HepG2 (cell line): ENCODE data around the gene COPZ1. TPM values are rescaled to one million over a fixed set of nuclear protein-coding genes. Genes with fewer than 3 reads are reported as not detected.

Experiments used
- AHR ChIP-seq: IDR thresholded peaks from 2 replicates; pipeline ENCODE4 v1.6.1; 2018; ENCODE audit warnings: missing genetic modification reagents, missing compliant biosample characterization
- HDAC2 ChIP-seq: sonication (generic); formaldehyde crosslinking; IDR thresholded peaks from 2 replicates; pipeline ENCODE4 v1.4.0; 2020; ENCODE audit warnings: missing genetic modification reagents
- KDM5A ChIP-seq: fragments of 200-600 bp; sonication (generic); IDR thresholded peaks from 2 replicates; pipeline ENCODE4 v1.7.0; 2018; ENCODE audit warnings: antibody characterized with exemption, mild to moderate bottlenecking, low read length, borderline replicate concordance
- MIER3 ChIP-seq: IDR thresholded peaks from 2 replicates; pipeline ENCODE4 v1.6.1; 2016; ENCODE audit warnings: missing compliant biosample characterization, borderline replicate concordance
- NCOA5 ChIP-seq: sonication (generic); formaldehyde crosslinking; IDR thresholded peaks from 2 replicates; pipeline ENCODE4 v1.4.0; 2020; ENCODE audit warnings: missing genetic modification reagents
- NFYC ChIP-seq: IDR thresholded peaks from 2 replicates; pipeline ENCODE4 v1.6.1; 2016; ENCODE audit warnings: missing genetic modification reagents, missing compliant biosample characterization
- NR2C2 ChIP-seq: sonication (generic); formaldehyde crosslinking; IDR thresholded peaks from 2 replicates; pipeline ENCODE4 v1.4.0; 2020; ENCODE audit warnings: missing genetic modification reagents, mild to moderate bottlenecking, moderate library complexity, borderline replicate concordance
- NR2F6 ChIP-seq, 2 experiments: IDR thresholded peaks; 2 replicates each; pipeline ENCODE4 v1.6.1; 2016; ENCODE audit warnings: antibody characterized with exemption in 1 of 2, mild to moderate bottlenecking in 1 of 2
- REXO4 ChIP-seq: sonication (generic); formaldehyde crosslinking; IDR thresholded peaks from 2 replicates; pipeline ENCODE4 v1.8.0; 2022; ENCODE audit warnings: missing genetic modification reagents, mild to moderate bottlenecking, borderline replicate concordance
- SIN3B ChIP-seq: fragments of 150-350 bp; IDR thresholded peaks from 2 replicates; pipeline ENCODE4 v1.6.1; 2014; ENCODE audit warnings: low read length
- SIX4 ChIP-seq: sonication (generic); formaldehyde crosslinking; IDR thresholded peaks from 2 replicates; pipeline ENCODE4 v1.4.0; 2020; ENCODE audit warnings: missing genetic modification reagents
- TBX3 ChIP-seq: fragments of 450-650 bp; IDR thresholded peaks from 2 replicates; pipeline ENCODE4 v1.6.1; 2017; ENCODE audit warnings: antibody characterized with exemption, mild to moderate bottlenecking, inconsistent platforms, borderline replicate concordance
- ZFP36L2 ChIP-seq: sonication (generic); formaldehyde crosslinking; IDR thresholded peaks from 2 replicates; pipeline ENCODE4 v1.4.0; 2020; ENCODE audit warnings: missing genetic modification reagents
- ZNF260 ChIP-seq: sonication (generic); formaldehyde crosslinking; IDR thresholded peaks from 2 replicates; pipeline ENCODE4 v1.4.0; 2020; ENCODE audit warnings: missing genetic modification reagents, low read depth, mild to moderate bottlenecking, borderline replicate concordance
- ZNF343 ChIP-seq: sonication (generic); formaldehyde crosslinking; IDR thresholded peaks from 2 replicates; pipeline ENCODE4 v1.4.0; 2020; ENCODE audit warnings: mild to moderate bottlenecking, missing genetic modification reagents
- ZNF496 ChIP-seq: sonication (generic); formaldehyde crosslinking; IDR thresholded peaks from 2 replicates; pipeline ENCODE4 v1.8.1; 2023; ENCODE audit warnings: mild to moderate bottlenecking, moderate library complexity, missing genetic modification reagents; ENCODE audit not compliant: insufficient replicate concordance
- ZNF543 ChIP-seq: sonication (generic); formaldehyde crosslinking; IDR thresholded peaks from 2 replicates; pipeline ENCODE4 v1.4.0; 2020; ENCODE audit warnings: mild to moderate bottlenecking, missing genetic modification reagents
- ZNF557 ChIP-seq: sonication (generic); formaldehyde crosslinking; IDR thresholded peaks from 2 replicates; pipeline ENCODE4 v1.4.0; 2020; ENCODE audit warnings: missing genetic modification reagents
- ZNF703 ChIP-seq: sonication (generic); formaldehyde crosslinking; IDR thresholded peaks from 2 replicates; pipeline ENCODE4 v1.5.1; 2020; ENCODE audit warnings: missing genetic modification reagents, mild to moderate bottlenecking, moderate library complexity, borderline replicate concordance
- ZNF839 ChIP-seq: sonication (generic); formaldehyde crosslinking; IDR thresholded peaks from 2 replicates; pipeline ENCODE4 v1.4.0; 2020; ENCODE audit warnings: missing genetic modification reagents, mild to moderate bottlenecking, borderline replicate concordance
- ZNF850 ChIP-seq: sonication (generic); formaldehyde crosslinking; conservative IDR thresholded peaks from 2 replicates; pipeline ENCODE4 v1.9.0; 2021; ENCODE audit warnings: mild to moderate bottlenecking, missing genetic modification reagents
- polyA plus RNA-seq, 8 experiments: library from polyadenylated mRNA; depleted of rRNA in 3 of 8; stranded (reverse) in 7 of 8; unstranded in 1 of 8; fragments of >200 nt; fragmentation: Illumina TruSeq in 4 of 8; extraction: Trizol in 4 of 8; gene quantifications; 2 replicates each; pipeline versions ENCODE4 v1.2.1 to v1.2.3, GENCODE V29; 2011 to 2016; ENCODE audit warnings: low read depth in 4 of 8, missing spikeins in 1 of 8, mixed read lengths in 1 of 8; ENCODE audit not compliant: insufficient read depth in 1 of 8
- total RNA-seq, 5 experiments: library from RNA; depleted of rRNA; stranded (reverse); fragments of >200 nt; fragmentation: Illumina TruSeq; extraction: Trizol; gene quantifications; 2 replicates each; pipeline ENCODE4 v1.2.3, GENCODE V29; 2016; ENCODE audit warnings: low read depth in 1 of 5
- TF ChIP-seq, protein P1 (sequence below): sonication (generic); formaldehyde crosslinking; conservative IDR thresholded peaks from 2 replicates; pipeline ENCODE4 v1.4.0; 2020; ENCODE audit warnings: missing genetic modification reagents
- TF ChIP-seq, protein P2 (sequence below): sonication (generic); formaldehyde crosslinking; IDR thresholded peaks from 2 replicates; pipeline ENCODE4 v1.5.0; 2020; ENCODE audit warnings: mild to moderate bottlenecking, missing genetic modification reagents

COPZ1 gene
- total and polyA plus RNA-seq, 2 of the 13 experiments (the other 11 are each of a cell fraction or from before 2014, with no cell fraction given): 125 to 184 TPM

DNA sequence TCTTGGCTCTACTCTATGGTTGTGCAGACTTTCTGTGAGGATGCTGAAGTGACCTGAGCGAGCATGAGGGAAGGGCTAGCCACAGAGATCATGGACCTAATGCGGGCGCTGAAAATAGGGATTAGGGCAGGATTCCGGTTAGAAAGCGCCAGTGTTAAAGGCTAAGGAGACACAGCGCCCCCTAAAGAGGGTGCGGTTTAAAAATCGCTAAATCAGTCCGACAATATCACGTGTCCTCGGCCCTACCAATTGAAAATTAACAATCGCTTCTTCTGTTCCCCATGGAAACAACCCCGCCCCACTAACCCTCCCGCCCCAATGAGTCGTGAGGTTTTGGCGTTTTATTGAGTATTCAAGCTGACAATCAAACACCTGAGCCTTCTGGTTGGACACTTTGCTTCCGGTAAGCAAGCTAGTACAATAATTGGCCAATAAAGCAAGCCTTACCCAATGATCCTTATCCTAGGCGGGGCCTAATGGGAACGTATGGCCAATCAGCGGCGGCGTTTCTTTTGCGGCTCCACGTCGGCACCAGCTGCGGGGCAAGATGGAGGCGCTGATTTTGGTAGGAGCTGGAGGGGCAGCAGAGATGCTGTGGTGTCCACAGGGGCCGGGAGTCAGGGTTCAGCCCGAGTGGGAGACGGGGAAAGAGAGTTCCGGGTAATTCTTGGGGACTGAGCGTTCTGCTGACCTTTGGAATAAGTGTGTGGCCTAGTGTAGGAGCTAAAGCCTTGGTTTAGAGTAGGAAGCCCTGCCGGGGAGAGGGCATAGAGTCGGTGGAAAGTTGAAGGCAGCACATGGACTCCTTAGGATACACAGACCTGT, at the start of gene COPZ1 (continued):
- TF ChIP-seq ZNF850 (no peak), ZNF496 (CRISPR knock-in tag) (no peak), NR2F6 (IDR thresholded peaks at IDR 0.05) (peak; percentile 71), NR2F6 (CRISPR knock-in tag; IDR thresholded peaks at IDR 0.05) (peak; percentile 69; the same call in 1 of the 2 replicates), NFYC (peak; percentile 98), REXO4 (CRISPR knock-in tag) (no peak), KDM5A (peak; percentile 88; the same call in 1 of the 2 replicates), ZFP36L2 (CRISPR knock-in tag) (no peak), ZNF343 (CRISPR knock-in tag) (no peak), SIN3B (peak; percentile 70; the same call in 1 of the 2 replicates), NCOA5 (no peak; the same call in 1 of the 2 replicates), ZNF543 (CRISPR knock-in tag) (0 out of 2 replicates have a peak, but pooled peaks have one; percentile 41), ZNF703 (CRISPR knock-in tag) (no peak), NR2C2 (CRISPR knock-in tag) (no peak; the same call in 1 of the 2 replicates), ZNF260 (CRISPR knock-in tag) (no peak), ZNF557 (CRISPR knock-in tag) (no peak), HDAC2 (CRISPR knock-in tag) (peak; percentile 30; the same call in 1 of the 2 replicates), ZNF839 (no peak), SIX4 (CRISPR knock-in tag) (no peak), MIER3 (no peak; the same call in 1 of the 2 replicates), TBX3 (no peak), AHR (CRISPR knock-in tag) (no peak)
- TF ChIP-seq, protein P1, sequence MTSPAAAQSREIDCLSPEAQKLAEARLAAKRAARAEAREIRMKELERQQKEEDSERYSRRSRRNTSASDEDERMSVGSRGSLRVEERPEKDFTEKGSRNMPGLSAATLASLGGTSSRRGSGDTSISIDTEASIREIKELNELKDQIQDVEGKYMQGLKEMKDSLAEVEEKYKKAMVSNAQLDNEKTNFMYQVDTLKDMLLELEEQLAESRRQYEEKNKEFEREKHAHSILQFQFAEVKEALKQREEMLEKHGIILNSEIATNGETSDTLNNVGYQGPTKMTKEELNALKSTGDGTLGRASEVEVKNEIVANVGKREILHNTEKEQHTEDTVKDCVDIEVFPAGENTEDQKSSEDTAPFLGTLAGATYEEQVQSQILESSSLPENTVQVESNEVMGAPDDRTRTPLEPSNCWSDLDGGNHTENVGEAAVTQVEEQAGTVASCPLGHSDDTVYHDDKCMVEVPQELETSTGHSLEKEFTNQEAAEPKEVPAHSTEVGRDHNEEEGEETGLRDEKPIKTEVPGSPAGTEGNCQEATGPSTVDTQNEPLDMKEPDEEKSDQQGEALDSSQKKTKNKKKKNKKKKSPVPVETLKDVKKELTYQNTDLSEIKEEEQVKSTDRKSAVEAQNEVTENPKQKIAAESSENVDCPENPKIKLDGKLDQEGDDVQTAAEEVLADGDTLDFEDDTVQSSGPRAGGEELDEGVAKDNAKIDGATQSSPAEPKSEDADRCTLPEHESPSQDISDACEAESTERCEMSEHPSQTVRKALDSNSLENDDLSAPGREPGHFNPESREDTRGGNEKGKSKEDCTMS (CRISPR knock-in tag): no peak
- TF ChIP-seq, protein P2, sequence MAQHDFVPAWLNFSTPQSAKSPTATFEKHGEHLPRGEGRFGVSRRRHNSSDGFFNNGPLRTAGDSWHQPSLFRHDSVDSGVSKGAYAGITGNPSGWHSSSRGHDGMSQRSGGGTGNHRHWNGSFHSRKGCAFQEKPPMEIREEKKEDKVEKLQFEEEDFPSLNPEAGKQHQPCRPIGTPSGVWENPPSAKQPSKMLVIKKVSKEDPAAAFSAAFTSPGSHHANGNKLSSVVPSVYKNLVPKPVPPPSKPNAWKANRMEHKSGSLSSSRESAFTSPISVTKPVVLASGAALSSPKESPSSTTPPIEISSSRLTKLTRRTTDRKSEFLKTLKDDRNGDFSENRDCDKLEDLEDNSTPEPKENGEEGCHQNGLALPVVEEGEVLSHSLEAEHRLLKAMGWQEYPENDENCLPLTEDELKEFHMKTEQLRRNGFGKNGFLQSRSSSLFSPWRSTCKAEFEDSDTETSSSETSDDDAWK (CRISPR knock-in tag): no peak
